Fibroblast of skin of right quadriceps (primary cell): ENCODE results near the gene KANTR.

Experiments used
- DNase-seq: peaks from one replicate; pipeline ENCODE4 v3.0.0-alpha.2; 2013

KANTR gene, protein sequence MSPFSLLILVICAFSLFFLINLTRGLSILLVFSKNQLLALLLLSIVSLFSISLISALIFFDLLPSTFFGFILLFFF

DNA sequence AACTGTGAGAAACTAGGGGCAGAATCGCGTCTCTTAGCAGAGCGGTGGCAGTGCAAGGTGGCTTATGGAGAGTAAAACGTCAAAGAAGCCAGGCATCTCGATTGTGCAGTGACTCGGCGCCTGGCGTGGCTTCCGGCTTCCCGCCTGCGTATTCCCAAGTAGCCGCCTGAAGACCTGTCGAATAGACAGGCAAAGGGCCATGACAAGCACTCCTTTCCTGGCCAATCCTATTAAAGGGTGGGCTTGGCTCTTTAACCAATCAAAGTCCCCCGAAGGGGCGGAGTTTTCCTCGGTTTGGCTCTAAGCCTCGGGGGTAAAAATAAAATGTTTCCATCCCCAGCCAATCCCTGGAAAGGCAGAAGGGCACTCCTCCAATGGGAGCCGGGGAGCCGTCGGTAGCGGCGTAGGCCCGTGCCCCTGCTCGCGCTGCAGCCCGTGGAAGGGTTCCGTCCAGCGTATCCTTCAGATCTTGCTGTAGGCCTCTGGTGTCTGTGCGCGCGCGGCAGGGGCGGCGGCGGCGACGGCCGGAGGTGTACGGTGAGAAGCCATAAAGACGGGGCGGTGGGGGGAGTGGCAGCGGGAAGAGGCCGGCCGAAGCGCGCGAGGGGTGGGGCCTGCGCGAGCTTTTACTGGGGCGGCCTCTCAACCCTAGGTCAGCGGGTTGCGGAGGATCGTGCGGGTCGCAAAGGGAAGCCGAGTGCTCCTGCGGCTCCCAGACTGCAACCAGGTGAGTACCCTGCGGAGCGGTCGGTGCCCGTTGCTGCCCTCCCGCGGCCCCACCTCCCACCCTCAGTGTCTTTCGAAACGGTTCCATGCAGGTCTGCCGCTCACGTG, at the start of gene KANTR:
TSS of gene KANTR (plus strand) at position 395 of the 834 bp plus-strand sequence. CDS start 30,131 bp downstream, outside the sequence.
- DNase-seq = peak; percentile 95

DNA sequence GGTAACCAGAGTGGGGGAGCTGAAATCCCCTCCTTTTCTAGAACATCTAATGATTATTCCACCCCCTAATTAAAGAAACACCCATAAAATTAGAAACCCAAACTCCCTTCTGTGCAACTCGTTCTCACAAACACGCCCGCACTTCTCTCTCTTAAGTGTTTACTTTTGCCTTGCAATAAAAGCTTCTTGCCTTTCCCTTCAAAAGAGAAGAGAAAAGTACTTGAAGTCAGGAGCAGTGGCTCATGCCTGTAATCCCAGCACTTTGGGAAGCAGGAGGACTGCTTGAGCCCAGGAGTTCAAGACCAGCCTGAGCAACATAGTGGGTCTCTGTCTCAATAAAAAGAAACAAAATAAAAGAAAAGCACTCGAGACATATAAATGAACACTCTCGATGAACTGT, 48.9 kb upstream of the KANTR start:
- DNase-seq = no peak

DNA sequence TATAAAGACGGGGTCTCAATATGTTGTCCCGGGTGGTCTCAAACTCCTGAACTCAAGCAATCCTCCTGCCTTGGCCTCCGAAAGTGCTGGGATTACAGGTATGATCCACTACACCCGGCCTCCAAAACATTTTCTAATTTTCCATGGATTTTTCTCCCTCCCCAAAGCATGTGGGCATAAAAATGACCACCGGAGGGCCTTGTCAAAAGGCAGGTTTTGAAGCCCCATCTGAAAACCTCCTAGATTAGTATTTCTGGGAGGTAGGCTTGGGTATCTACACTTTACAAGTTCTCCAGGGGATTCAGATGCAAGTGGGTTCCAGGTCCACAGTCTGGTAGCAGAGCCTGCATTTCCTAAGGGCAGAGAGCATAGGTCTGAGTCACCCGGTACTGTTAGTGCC, 46.7 kb upstream of the KANTR start:
- peak; percentile 10 for DNase-seq

DNA sequence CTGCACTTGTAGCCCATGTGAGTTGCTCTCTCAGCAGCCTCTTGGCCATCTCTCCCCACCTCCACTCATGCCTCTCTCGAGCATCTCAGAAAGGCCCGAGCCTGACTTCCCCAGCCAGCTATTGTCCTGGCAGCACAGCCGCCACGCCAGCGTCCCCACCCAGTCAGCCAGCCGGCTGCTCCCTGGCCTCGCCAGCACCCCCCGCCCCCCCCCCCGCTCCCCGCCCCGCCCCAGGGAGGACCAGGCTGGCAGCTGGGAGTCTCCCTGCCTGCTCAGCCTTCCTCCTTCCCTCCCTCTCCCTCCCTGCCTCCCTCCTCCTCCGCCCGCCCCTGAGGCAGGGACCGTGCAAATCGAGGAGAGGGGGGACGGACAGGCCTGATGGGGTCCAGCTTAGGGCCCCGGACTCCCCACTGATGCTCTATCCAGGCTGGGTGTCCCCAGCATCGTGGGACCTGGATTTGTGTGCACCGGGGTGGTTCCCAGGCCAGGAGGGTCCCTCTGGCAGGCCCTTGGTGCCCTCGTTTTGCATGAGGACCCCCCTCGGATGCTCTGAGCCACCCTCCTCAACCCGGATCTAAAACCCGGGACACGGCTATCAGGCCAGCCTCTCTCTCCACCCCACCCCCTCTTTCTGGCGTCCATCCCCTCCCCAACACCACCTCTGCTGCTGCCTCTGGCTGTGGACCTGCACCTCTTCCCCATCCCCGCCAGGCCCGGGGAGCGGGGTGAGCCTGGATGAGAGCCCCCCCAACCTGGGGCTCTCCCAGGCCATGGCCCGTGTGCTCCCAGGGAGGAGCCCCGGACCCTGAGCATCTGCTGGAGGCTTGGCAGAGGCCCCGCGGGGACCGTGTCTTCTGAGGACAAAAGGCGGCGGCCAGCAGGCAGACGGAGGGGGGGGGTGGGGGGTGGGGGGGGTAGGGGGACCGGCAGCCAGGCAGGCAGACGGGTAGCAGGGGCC, 45.5 kb upstream of the KANTR start, which contains the start of gene GPR173:
TSS of gene GPR173 (plus strand) at position 621 of the 958 bp plus-strand sequence. CDS start 27,833 bp downstream, outside the sequence.
- peak; percentile 74 for DNase-seq

DNA sequence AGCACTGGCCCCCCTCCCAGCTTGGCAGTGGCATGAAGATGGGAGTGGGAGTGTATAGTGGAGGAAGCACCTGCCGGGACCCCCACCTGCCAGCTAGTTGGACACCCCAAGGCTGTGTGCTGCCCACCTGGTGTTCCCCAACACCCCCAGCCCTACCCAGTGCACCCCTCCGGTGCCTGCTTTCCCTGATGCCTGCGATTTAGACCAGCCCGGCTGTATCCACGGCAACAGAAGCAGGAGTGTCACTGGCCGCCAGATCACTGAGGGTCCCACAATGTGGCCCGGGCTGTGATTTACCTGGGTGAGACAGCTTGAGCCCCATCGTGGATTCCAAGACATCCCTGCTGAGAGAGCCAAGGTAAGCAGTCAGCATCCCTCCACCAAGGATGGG, 44.8 kb upstream of the KANTR start:
- no peak for DNase-seq

DNA sequence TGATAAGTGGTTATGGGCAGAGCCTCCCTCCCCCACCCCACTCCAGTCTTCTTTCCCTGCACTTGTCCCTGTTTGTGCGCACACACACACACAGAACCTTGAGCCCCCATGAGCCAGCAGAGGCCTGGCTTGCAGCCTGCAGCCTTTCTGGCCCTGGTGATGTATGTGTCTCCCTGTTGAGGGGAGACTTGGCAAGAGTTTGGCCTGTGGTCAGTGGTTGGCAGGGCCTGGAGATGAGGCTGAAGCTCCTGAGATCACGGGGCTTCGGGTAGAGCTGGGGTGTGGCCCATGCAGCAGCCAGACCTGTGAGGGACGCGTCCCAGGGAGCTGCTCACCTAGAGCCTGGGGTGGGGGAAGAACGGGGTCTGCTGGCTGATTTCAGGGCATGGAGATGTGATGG, 43.1 kb upstream of the KANTR start:
- DNase-seq = no peak

DNA sequence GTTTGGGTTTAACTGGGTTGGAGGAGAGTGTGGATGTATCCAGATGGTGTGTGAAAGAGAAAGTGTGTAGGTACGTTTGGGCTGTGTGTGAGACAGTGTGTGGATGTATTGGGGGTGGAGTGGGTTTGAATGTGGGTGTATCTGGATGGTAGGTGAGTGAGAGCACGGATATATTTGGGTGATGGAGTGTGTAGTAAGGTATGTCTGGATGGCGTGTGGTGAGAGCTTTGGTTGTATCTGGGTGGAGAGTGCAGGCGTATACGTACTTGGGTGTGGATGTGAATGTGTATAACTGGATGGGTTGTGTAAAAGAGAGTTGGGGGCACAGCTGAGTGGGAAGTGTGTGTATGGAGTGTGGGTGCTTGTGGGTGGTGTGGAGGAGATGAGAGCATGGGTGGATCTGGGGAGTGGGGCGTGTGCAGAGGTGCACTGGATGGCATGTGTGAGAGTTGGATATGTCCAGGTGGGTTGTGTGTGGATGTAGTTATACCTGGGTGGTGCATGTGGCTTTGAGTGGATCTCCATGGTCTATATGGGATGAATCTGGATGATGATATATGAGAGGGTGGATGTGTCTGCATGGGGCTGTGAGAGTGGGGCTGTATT, 38.6 kb upstream of the KANTR start:
- DNase-seq = no peak

DNA sequence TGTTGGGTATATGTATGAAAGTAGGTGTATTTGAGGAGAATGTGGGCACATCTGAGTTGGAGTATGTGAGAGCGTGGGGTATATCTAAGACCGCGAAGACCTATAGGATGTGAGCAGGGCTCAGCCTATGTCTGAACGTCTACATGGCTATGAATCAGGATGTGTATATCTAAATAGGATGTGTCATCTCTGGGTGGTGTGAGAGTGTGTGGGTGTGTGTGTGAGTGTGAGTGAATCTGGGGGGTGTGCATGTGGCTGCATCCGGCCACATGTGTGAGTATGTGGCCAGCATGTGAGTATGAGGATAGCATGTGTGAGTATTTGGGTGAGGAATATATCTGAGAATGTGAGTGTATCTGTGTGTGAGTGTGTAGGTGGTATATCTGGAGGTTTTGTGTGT, 37.6 kb upstream of the KANTR start:
- peak; percentile 15 for DNase-seq

DNA sequence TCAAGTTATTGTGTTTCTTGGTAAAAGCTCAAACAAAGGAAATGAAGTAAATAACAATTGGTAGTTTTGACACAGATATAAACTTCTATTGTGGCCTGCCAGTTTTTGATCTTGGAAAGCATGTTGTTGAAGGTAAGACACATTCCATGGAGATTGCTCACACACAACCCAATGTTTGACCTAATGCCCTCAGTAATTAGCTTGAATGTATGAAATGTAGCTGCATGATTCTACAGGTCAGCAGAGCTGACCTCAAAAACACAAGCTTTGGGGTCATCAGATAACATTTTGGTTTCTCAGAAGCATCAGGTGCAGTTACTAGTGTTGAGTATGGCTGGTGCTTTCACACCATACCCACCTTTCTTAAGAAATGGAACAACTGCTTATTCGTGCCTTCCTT, 28.8 kb upstream of the KANTR start:
- no peak for DNase-seq

DNA sequence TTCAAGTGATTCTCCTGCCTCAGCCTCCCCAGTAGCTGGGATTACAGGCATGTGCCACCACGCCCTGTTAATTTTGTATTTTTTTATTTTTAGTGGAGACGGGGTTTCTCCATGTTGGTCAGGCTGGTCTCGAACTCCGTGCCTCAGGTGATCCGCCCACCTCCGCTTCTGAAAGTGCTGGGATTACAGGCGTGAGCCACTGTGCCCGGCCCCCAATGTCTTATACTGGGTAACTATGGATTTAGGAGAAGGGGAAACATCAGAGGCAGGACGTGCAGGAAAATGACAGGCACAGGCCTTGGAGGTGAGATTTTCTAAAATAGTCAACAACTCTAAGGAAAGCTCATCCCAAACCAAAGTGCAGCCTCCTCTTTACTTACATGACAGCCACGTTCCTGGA, 22.9 kb upstream of the KANTR start:
- no peak for DNase-seq

DNA sequence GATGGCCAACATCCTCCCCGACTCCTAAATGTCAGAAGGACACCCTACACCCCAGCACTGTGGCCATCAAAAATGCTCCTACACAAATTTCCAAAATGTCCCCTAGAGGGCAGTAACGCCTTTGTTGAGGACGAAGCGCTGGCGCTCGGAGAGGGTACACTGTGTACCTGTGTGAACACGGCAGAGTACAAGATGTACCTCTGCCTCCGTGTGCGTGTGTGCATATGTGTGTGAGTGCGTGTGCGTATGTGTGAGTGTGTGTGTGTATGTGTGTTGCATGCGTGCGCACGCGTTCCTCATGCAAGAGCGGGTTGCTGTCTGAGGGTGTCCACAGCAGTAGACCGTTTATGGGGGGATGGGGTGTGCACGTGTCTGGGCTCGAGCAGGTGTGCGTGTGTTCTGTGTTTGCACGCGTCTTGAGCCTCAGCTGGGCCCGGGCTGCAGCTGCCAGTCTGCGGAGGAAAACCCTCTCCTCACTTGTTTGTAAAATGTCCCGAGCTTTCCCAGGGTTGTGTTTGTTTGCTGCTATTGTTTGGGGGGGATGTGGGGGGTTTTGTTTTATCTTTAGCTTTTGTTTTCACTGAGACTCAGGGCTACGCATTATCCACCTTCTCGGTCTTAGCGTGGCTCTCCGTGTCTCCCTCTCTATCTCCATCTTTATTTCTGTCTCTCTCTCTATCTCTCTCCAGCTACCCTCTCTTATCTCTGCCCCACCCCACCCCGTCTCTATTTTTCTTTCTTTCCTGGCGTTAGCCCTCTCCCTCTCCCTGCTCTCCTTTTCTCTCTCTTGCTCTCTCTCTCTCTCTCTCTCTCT, 22.1 kb upstream of the KANTR start:
- peak; percentile 39 for DNase-seq

DNA sequence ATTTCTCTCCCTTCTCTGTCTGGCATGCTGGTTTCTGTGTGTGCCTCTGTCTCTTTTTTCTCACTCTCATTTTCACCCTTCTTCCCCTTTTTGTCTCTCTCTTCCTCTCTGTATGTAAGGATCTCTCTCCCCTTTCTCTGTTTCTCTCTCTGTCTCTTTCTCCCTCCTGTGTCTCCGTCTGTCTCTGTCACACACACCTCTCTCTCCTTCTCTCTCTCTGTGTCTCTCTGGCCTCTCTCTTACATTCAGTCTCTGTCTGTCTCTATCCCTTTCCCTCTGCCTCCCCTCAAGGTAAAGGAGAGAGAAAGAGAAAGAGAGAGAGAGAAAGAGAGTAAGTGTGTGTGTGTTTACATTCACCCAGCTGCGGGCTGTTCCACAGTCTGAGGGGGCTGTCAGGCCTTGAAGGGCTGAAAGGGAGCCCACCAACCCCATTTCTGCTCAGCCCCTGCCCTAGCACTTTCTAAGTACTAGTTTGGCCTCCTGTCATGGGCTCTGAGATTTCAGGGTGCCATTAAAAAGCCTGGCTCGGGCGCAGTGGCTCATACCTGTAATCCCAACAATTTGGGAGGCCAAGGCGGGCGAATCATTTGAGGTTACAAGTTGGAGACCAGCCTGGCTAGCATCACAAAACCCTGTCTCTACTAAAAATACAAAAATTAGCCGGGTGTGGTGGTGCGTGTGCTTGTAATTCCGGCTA, 21.4 kb upstream of the KANTR start:
- no peak for DNase-seq

DNA sequence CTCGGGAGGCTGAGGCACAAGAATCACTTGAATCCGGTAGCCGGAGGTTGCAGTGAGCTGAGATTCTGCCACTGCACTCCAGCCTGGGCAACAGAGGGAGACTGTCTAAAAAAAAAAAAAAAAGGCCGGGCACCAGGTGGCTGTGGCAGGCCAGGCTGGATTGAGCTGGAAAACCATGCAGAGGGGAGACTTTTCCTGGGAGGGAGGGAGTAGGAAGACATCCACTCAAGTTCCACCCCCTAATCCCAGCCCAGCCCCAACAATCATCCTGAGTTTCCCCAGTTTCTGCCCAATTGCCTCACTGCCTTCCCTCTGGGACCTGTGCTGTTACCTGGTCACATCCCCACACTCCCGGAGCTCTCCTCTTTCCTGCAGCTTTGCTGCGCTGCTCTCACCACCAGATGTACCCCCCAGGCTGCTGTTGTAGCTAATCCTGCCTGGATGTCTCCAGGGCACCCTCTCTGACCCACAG, 20.8 kb upstream of the KANTR start:
- no peak for DNase-seq

DNA sequence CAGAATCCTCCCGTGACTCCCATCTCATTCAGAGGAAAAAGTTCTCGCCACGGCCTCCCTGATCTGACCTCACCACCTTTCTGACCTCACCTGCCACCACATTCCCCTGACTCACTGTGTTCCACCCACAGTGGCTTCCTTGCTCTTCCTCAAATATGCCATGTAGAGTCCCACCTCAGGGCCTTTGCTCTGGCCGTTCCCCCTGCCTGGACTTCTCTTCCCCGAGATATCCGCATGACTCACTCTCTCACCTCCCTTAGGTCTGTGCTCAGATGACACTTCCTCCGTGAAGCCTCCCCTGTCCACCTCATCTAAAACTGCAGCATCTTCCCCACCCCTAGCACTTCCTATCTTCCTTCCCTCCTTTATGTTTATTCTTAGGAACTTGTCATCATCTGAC, 18.9 kb upstream of the KANTR start:
- DNase-seq = no peak

DNA sequence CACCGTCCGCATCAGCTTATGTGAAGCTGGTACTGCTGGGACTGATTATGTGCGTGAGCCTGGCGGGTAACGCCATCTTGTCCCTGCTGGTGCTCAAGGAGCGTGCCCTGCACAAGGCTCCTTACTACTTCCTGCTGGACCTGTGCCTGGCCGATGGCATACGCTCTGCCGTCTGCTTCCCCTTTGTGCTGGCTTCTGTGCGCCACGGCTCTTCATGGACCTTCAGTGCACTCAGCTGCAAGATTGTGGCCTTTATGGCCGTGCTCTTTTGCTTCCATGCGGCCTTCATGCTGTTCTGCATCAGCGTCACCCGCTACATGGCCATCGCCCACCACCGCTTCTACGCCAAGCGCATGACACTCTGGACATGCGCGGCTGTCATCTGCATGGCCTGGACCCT, 17.3 kb upstream of the KANTR start:
- DNase-seq = no peak

DNA sequence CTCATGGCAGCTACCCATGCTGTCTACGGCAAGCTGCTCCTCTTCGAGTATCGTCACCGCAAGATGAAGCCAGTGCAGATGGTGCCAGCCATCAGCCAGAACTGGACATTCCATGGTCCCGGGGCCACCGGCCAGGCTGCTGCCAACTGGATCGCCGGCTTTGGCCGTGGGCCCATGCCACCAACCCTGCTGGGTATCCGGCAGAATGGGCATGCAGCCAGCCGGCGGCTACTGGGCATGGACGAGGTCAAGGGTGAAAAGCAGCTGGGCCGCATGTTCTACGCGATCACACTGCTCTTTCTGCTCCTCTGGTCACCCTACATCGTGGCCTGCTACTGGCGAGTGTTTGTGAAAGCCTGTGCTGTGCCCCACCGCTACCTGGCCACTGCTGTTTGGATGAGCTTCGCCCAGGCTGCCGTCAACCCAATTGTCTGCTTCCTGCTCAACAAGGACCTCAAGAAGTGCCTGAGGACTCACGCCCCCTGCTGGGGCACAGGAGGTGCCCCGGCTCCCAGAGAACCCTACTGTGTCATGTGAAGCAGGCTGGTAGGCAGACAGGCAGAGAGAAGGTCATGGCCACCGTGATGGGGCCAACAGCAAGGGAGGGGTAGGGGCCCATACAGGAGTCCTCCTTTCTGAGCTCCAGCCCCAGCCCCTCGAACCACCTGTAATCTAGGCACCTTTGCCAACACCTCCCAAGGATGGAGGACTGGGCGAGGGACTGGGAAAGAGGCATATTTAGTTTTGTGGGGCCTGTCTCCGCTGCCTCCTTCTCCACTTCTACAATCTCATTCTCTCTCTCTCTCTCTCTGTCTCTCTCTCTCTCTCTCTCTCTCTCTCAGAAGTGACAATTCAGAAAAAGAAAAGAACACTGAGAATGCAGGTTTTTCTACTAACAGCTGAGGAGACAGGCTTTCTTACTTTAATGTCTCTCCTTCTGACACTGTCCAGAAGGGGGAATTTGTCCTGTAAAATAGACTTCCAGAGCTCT, 16.4 kb upstream of the KANTR start:
- no peak for DNase-seq

DNA sequence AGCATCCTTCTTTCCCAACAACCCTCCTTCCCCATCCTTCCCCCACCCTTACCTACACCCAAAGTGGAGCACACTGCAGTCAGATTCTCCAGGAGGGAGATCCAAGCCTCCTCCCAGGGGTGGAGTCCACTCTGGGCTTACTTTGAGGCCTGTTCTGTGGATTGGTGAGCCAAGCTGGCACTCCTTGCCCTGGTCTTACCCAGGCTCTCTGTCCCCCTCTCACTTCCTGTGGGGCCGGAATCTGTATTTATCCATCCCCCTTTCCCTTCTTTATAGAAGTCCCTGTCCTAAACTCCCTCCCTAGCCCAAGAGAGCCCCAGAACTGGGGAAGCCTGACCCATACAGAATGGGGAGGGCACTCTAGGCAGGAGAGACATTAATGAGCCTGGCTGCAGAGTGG, 15.0 kb upstream of the KANTR start:
- no peak for DNase-seq

DNA sequence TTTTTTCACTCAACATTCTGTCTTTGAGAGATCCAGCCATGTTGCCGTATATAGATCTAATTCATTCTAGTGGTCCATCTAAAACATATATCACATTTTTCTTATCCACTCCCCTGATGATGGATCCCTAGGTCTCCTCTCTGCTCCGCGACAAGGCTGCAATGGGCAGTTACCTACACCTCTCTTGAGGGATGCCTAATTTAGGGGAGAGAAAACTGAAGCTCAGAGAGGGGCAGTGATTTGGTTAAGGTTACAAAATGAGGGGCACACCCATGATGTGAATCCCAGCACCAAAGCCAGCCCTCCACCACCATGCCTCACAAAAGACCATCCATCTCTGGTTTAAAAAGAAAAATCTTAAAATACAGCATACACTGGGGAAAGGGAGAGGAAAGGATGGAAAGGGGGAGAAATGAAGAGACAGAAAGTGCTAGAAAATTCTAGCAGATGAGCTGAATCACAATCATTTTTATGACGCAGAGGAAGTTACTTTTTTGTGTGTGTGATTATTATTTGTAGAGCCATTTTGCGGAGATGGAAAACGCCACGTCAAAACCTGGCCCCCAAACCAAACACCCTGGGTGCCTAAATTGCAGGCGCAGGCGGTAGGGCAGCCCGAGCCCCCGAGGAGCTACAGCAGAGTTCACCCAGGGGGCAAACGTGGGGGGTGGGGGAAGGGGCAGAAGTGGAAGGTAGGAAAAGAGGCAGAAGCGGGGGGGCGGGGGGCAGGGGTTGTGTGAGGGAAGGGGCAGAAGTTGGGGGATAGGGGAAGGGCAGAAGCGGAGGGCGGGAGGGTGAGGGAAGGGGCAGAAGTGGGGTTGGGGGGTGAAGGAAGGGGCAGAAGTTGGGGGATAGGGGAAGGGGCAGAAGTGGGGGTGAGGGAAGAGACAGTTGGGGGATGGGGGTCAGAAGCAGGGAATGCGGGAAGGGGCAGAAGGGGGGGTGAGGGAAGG, 13.0 kb upstream of the KANTR start:
- DNase-seq = peak; percentile 40
